ENCODE results near the gene MARCHF3. TPM values are rescaled to one million over a fixed set of nuclear protein-coding genes. Genes with fewer than 3 reads are reported as not detected.

MARCHF3 gene
- total RNA-seq, 1 experiment from 2014 or later, result 16.1 TPM

- CTCF ChIA-PET, result interaction anchor here (0.6 to 0.7 kb wide), 3 partner anchors 288 to 439 kb away, joined by 3 read pairs; no protein-coding TSS in a partner anchor
- TF ChIP-seq, protein P1, sequence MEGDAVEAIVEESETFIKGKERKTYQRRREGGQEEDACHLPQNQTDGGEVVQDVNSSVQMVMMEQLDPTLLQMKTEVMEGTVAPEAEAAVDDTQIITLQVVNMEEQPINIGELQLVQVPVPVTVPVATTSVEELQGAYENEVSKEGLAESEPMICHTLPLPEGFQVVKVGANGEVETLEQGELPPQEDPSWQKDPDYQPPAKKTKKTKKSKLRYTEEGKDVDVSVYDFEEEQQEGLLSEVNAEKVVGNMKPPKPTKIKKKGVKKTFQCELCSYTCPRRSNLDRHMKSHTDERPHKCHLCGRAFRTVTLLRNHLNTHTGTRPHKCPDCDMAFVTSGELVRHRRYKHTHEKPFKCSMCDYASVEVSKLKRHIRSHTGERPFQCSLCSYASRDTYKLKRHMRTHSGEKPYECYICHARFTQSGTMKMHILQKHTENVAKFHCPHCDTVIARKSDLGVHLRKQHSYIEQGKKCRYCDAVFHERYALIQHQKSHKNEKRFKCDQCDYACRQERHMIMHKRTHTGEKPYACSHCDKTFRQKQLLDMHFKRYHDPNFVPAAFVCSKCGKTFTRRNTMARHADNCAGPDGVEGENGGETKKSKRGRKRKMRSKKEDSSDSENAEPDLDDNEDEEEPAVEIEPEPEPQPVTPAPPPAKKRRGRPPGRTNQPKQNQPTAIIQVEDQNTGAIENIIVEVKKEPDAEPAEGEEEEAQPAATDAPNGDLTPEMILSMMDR (IDR thresholded peaks at IDR 0.05; ENCODE audit: unreplicated experiment), result no peak
- Mint-ChIP-seq H3K36me3 (ENCODE audit: insufficient read depth, unreplicated experiment) (peaks cover 8% of the 10 kb centered on the region), H3K27me3 (ENCODE audit: unreplicated experiment) (no peaks in the 10 kb centered on the region), H3K4me1 (ENCODE audit: low read depth, unreplicated experiment) (peaks cover 38% of the 10 kb centered on the region), H3K27ac (ENCODE audit: unreplicated experiment) (peak overlapping the region; percentile 64), H3K4me3 (ENCODE audit: low read depth, unreplicated experiment) (no peak overlapping the region), H3K9me3 (ENCODE audit: low read depth, unreplicated experiment) (peaks cover 4% of the 10 kb centered on the region)
- BruUV-seq (replicated peaks), result no TSS peak
- intact Hi-C loops (cut with micrococcal nuclease; ENCODE audit: unreplicated experiment), result loop anchor here (2.0 to 5.0 kb wide), 3 partner anchors 22 to 87 kb away; partner anchors contain the start of gene C5orf63
- DNase-seq, result no peak
These were observed 25.6 kb downstream of the MARCHF3 start for GRCh38 chr5:127004721-127005120.

DNA sequence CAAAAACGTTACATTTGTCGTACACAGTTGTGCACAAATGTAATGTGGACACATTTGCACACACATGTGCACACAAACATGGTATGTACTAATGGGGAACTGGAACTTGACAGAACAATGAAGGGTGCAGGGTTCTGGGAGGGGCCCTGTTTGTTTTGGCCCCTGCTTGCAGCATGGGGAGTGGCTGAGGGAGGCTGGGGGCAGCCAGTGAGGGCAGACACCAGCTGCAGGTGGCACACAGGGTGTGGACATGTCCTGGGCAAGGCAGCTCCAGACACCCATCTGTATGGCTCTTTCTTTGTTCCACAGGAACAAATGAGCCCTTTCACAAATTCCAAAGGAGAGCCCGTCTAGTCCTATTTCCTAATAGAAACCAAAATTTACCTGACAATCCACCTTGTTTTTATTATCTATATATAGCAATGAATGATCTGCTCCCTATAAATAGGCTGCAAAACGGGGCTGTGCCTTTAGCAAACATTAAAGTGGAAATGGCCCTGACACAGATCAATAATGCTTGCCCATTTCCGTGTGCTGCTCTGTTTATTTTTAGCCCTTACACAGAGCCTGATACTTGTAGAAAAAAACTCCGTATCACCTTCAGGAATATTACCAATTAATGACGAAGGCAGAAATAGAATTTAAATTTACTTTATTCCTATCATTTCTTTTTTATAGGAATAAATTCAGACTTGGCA is 26.4 kb downstream of the MARCHF3 start:
- TF ChIP-seq, protein P1 (IDR thresholded peaks at IDR 0.05; ENCODE audit: unreplicated experiment), result no peak
- BruUV-seq (replicated peaks), result no TSS peak
- H3K36me3 Mint-ChIP-seq (ENCODE audit: insufficient read depth, unreplicated experiment), result peaks cover 8% of the 10 kb centered on the region

GRCh38 chr5:127002390-127002789 is 28.0 kb downstream of the MARCHF3 start:
- DNase-seq, result peak; percentile 7
- Mint-ChIP-seq H3K27me3 (ENCODE audit: unreplicated experiment) (no peaks in the 10 kb centered on the region), H3K9me3 (ENCODE audit: low read depth, unreplicated experiment) (peaks cover 4% of the 10 kb centered on the region), H3K27ac (ENCODE audit: unreplicated experiment) (peak overlapping the region; percentile 96), H3K4me3 (ENCODE audit: low read depth, unreplicated experiment) (peak overlapping the region; percentile 53), H3K4me1 (ENCODE audit: low read depth, unreplicated experiment) (peaks cover 38% of the 10 kb centered on the region), H3K36me3 (ENCODE audit: insufficient read depth, unreplicated experiment) (peaks cover 8% of the 10 kb centered on the region)
- intact Hi-C loops (cut with micrococcal nuclease; ENCODE audit: unreplicated experiment), result loop anchor here (5.0 kb wide), 1 partner anchor 85 kb away; no protein-coding TSS in a partner anchor
- TF ChIP-seq, protein P1 (IDR thresholded peaks at IDR 0.05; ENCODE audit: unreplicated experiment), result no peak
- CTCF ChIA-PET, result no interaction called here
- no TSS peak for BruUV-seq (replicated peaks)

More for the DNA sequence above, 26.4 kb downstream of the MARCHF3 start:
- Mint-ChIP-seq H3K27ac (ENCODE audit: unreplicated experiment) (peak overlapping the region; percentile 64), H3K4me1 (ENCODE audit: low read depth, unreplicated experiment) (peaks cover 38% of the 10 kb centered on the region), H3K9me3 (ENCODE audit: low read depth, unreplicated experiment) (peaks cover 4% of the 10 kb centered on the region), H3K4me3 (ENCODE audit: low read depth, unreplicated experiment) (peak overlapping the region; percentile 53), H3K27me3 (ENCODE audit: unreplicated experiment) (no peaks in the 10 kb centered on the region)
- intact Hi-C loops (cut with micrococcal nuclease; ENCODE audit: unreplicated experiment), result loop anchor here (2.0 to 5.0 kb wide), 3 partner anchors 23 to 87 kb away; partner anchors contain the start of gene C5orf63
- peak; percentile 80 for DNase-seq
- CTCF ChIA-PET, result interaction anchor here (0.6 to 1.0 kb wide), 2 partner anchors 25 to 355 kb away, joined by 3 read pairs; no protein-coding TSS in a partner anchor

DNA sequence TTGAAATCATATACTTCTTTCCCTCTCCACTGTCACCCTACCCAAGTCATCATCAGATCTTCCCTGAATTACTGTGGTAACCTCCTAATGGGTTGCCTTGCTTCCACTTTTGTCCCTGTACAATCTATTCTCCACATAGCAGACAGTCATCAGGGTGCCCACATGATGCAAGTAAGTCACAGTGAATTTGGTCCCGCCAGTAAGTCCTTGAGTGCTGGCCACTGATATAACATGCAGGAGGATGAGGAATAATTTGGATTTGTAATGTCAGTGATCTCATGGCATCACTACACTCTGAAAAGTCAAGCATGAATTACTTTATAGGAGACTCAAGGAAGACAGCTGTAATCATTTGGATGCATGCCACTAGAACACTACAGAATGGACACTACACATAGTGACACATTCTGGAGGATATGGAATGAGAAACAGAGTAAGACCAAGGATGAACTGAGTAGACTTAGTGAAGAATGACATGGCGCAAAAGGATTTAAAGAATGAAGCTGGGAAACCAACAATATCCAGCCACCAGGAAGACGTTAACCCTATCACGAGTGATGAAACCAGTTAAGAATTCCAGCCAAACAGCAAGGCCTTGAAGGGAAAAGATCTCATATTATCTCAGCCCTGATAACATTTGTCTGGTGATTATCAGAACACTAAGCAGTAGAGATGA is 28.6 kb downstream of the MARCHF3 start:
- Mint-ChIP-seq H3K27ac (ENCODE audit: unreplicated experiment) (peak overlapping the region; percentile 96), H3K4me3 (ENCODE audit: low read depth, unreplicated experiment) (no peak overlapping the region)

More for the DNA sequence above, 28.6 kb downstream of the MARCHF3 start:
- TF ChIP-seq, protein P1 (IDR thresholded peaks at IDR 0.05; ENCODE audit: unreplicated experiment), result no peak
- no TSS peak for BruUV-seq (replicated peaks)
- CTCF ChIA-PET, result interaction anchor here (0.5 kb wide), 1 partner anchor 1534 kb away, joined by 4 read pairs; no protein-coding TSS in a partner anchor
- Mint-ChIP-seq H3K9me3 (ENCODE audit: low read depth, unreplicated experiment) (peaks cover 4% of the 10 kb centered on the region), H3K27me3 (ENCODE audit: unreplicated experiment) (no peaks in the 10 kb centered on the region), H3K36me3 (ENCODE audit: insufficient read depth, unreplicated experiment) (peaks cover 8% of the 10 kb centered on the region), H3K4me1 (ENCODE audit: low read depth, unreplicated experiment) (peaks cover 38% of the 10 kb centered on the region)
- intact Hi-C loops (cut with micrococcal nuclease; ENCODE audit: unreplicated experiment), result loop anchor here (5.0 kb wide), 1 partner anchor 84 kb away; no protein-coding TSS in a partner anchor
- no peak for DNase-seq

Data from Calu3 (cell line).